Psoas muscle (tissue), 8 donors: ENCODE measurements around the gene PDZD2. TPM values are rescaled to one million over a fixed set of nuclear protein-coding genes. Genes with fewer than 3 reads are reported as not detected.

Experiments used
- ATAC-seq, 4 donors: fragments of 200-7000 bp; cut with Tn5 transposase; one replicate each; pipeline ENCODE4 v1.9.1; 2020; ENCODE audit warnings: moderate library complexity in 3 of 4, mild to moderate bottlenecking in 2 of 4
- DNase-seq, 2 donors: peaks; one replicate each; pipeline ENCODE4 v3.0.0-alpha.2; 2020
- H3K27ac ChIP-seq: fragments of 200-600 bp; one replicate; pipeline ENCODE4 v1.8.0; 2022
- H3K27me3 ChIP-seq, 3 donors: fragments of 200-600 bp in 1 of 3; one replicate each; pipeline versions ENCODE4 v1.6.1 to v1.8.0; 2013 to 2022; ENCODE audit warnings: low read length in 2 of 3, mild to moderate bottlenecking in 2 of 3, moderate library complexity in 1 of 3; ENCODE audit not compliant: insufficient read depth in 3 of 3
- H3K36me3 ChIP-seq, 2 donors: fragments of 200-600 bp in 1 of 2; one replicate each; pipeline versions ENCODE4 v1.6.1 to v1.8.0; 2013 to 2022; ENCODE audit warnings: low read depth in 1 of 2, mild to moderate bottlenecking in 1 of 2, moderate library complexity in 1 of 2; ENCODE audit not compliant: insufficient read depth in 1 of 2
- H3K4me1 ChIP-seq: fragments of 200-600 bp; one replicate; pipeline ENCODE4 v1.8.0; 2022
- H3K4me3 ChIP-seq: fragments of 200-600 bp; one replicate; pipeline ENCODE4 v1.8.0; 2022; ENCODE audit warnings: mild to moderate bottlenecking
- H3K9me3 ChIP-seq: fragments of 200-600 bp; one replicate; pipeline ENCODE4 v1.8.0; 2022
- WGBS, 3 donors: extraction: QIAGEN DNeasy Blood & Tissue Kit; methylation state at CpG; one replicate each; pipeline versions ENCODE4 v1.1.6 to v1.1.7; 2013; 5-methylcytosine and 5-hydroxymethylcytosine counted together
- intact Hi-C, 2 donors: fragments of 100-400 bp; cut with DNase I; formaldehyde crosslinking; loops; one replicate each; pipeline versions ENCODE4 v1.11.0 to v1.14.2; 2022
- polyA plus RNA-seq, 3 donors: library from polyadenylated mRNA; stranded (reverse); fragments of 200-250 nt; gene quantifications; one replicate each; pipeline ENCODE4 v1.2.3, GENCODE V29; 2013
- total RNA-seq, 4 donors: library from RNA; stranded (reverse); fragmentation: NEBNext Ultra II Directional in 2 of 4; extraction: Animal tissue kit (Norgen Biotek cat#: 25700) in 2 of 4; gene quantifications; one replicate each; pipeline versions ENCODE4 v1.2.1 to v1.2.4, GENCODE V29; 2021 to 2023
- TF ChIP-seq, protein P1 (sequence below): fragments of 200-600 bp; IDR thresholded peaks from one replicate; pipeline ENCODE4 v1.8.0; 2022; ENCODE audit warnings: antibody characterized with exemption
- donor health status: healthy with polysubstance abuse.
- donor health status: DM: no; HTN: no; CAD: no; lungs with moderate emphysema.
- donor health status: Bipolar disorder and iron deficiency.
- donor health status: healthy.
- donor health status: DM: yes; HTN: yes; CAD: no.
- donor health status: DM: no; HTN: no; CAD: no.
- donor health status: DM: no; HTN: no; CAD: no.
- donor health status: DM: yes; HTN: yes; CAD: no.

PDZD2 gene
- total and polyA plus RNA-seq, 7 donors: 1.4 to 17.5 (median 4.5) TPM

DNA sequence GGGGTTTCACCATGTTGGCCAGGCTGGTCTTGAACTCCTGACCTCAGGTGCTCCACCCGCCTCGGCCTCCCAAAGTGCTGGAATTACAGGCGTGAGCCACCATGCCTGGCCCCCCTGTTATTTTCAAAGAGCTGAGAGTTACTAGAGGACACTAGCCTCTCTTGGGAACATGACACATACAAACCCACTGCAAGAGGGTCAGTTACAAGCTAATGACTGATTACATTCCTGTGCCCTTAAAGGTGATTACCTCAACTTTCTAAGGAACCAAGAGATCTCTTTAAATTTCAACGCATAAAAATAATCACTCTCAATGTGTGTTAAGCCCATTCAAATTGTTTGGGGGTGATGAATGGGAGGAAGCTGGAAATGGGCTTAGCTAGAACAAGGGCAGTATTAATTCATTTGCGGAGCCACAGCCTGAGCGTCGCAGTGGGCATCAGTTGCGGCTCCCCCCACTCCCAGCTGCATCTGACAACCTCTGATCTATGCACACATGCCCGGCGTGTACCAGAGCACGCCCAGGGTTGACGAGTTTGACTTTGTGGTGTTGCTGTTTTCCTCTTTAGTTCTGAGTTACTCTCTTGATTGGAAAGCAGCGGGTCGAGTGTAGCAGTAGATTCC, 388.3 kb downstream of the PDZD2 start:
- TF ChIP-seq, protein P1, sequence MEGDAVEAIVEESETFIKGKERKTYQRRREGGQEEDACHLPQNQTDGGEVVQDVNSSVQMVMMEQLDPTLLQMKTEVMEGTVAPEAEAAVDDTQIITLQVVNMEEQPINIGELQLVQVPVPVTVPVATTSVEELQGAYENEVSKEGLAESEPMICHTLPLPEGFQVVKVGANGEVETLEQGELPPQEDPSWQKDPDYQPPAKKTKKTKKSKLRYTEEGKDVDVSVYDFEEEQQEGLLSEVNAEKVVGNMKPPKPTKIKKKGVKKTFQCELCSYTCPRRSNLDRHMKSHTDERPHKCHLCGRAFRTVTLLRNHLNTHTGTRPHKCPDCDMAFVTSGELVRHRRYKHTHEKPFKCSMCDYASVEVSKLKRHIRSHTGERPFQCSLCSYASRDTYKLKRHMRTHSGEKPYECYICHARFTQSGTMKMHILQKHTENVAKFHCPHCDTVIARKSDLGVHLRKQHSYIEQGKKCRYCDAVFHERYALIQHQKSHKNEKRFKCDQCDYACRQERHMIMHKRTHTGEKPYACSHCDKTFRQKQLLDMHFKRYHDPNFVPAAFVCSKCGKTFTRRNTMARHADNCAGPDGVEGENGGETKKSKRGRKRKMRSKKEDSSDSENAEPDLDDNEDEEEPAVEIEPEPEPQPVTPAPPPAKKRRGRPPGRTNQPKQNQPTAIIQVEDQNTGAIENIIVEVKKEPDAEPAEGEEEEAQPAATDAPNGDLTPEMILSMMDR: no peak
- H3K27ac ChIP-seq: peak overlapping the region; percentile 68
- 6 to 16% (median 13%) methylated on average over 14 of the region's 14 CpGs for WGBS, 3 donors
- DNase-seq: no peak
- peak overlapping the region; percentile 26 for H3K4me3 ChIP-seq
- no peaks in the 10 kb centered on the region for H3K36me3 ChIP-seq
- no peaks in the 10 kb centered on the region for H3K9me3 ChIP-seq
- H3K4me1 ChIP-seq: peaks cover 36% of the 10 kb centered on the region
- peak; percentile 14 to 58 (median 46) for ATAC-seq
- H3K27me3 ChIP-seq: no peaks in the 10 kb centered on the region
- intact Hi-C loops: loop anchor here in 1 of 2 donors (5.0 kb wide), 1 partner anchor 45 kb away; no protein-coding TSS in a partner anchor

DNA sequence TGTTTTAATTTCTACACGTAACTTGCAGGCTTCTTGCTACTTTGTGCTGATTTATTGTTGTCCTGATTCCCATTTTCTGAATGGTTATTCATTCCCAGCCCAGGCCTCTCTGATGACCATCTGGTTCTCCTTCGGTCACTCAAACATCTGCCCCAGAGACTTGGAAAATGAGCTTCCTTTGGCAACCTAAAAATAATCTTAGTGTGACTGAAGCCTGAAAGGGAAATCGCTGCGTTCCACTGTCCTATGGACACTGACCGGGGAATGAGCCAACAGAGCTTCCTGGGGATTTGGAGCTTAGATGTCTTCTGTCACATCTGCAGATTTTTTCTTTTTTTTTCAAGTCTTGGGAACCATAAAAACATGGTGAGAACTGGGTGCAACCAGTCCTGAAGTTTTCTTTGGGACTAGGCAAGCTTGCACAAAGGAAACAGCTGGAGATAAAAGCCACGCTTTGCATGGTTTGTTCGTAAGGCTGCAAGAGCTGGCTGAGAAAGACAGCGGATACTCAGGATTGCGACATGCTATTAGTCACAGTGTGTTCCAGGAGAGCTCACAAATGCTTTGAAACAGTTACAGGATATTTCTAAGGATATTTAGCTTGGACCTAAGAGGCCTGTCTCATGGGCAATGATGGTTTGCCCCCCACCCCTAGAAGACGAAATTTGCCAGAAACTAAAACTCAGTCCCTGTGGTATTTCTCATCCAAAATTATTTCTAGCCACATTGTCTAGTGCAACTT, 389.0 kb downstream of the PDZD2 start:
- peak; percentile 91 to 96 (median 94) for ATAC-seq
- no peaks in the 10 kb centered on the region for H3K9me3 ChIP-seq
- peak; percentile 60 to 67 for DNase-seq
- no peaks in the 10 kb centered on the region for H3K36me3 ChIP-seq
- H3K27me3 ChIP-seq: no peaks in the 10 kb centered on the region
- H3K27ac ChIP-seq: peak overlapping the region; percentile 68
- intact Hi-C loops: loop anchor here in 1 of 2 donors (5.0 kb wide), 1 partner anchor 44 kb away; no protein-coding TSS in a partner anchor
- TF ChIP-seq, protein P1: no peak
- WGBS, 3 donors: 3 to 6% (median 5%) methylated on average over 10 of the region's 10 CpGs
- H3K4me3 ChIP-seq: peak overlapping the region; percentile 26
- peaks cover 36% of the 10 kb centered on the region for H3K4me1 ChIP-seq

DNA sequence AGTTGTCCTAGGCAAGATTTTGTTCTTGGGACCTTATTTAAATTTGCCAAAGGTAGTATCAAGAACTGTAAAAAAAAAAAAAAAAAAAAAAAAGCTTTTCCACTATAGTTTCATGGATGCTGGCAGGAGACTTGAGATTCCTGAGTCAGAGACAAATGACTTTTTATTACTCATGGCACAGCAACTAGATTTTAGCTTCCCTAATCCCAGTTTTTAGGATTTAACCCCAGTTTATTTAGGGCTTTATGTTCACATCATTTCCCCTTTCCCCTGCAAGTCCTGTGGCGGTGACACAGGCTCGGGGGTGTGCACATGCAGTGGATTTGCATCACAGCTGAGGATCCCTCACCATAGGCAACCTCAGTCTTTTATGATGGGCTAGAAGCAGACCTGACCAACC, 390.3 kb downstream of the PDZD2 start:
- Histone ChIP-seq H3K4me3 (no peak overlapping the region), H3K27ac (no peak overlapping the region), H3K27me3 (no peaks in the 10 kb centered on the region), H3K4me1 (peaks cover 36% of the 10 kb centered on the region), H3K36me3 (no peaks in the 10 kb centered on the region), H3K9me3 (no peaks in the 10 kb centered on the region)
- no peak for ATAC-seq
- intact Hi-C loops: loop anchor here in 1 of 2 donors (5.0 kb wide), 1 partner anchor 43 kb away; no protein-coding TSS in a partner anchor
- 80 to 89% (median 88%) methylated on average over 2 of the region's 2 CpGs for WGBS, 3 donors
- no peak for DNase-seq
- TF ChIP-seq, protein P1: no peak

DNA sequence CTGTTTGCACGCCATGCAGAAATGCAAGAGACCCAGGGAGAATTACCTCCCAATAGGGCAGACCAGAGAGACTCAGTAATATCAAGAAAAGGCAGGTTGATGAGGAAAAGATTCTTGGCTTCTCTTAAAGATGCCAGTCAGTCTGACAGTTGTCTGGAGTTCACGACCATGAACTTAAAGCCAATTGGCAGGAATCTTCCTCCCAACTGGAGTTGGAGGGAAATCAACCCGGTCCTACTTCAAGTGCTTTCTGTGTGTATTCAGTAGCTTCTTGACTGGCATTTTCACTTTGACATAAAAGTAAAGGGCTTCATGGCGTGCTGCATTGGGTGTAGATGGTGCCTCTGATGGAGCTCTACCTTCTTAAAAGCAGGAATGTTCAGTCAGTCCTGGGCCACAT, 390.9 kb downstream of the PDZD2 start:
- DNase-seq (no peak), ATAC-seq (no peak)
- Histone ChIP-seq H3K4me3 (no peak overlapping the region), H3K27me3 (no peaks in the 10 kb centered on the region), H3K27ac (no peak overlapping the region), H3K36me3 (no peaks in the 10 kb centered on the region), H3K4me1 (peaks cover 36% of the 10 kb centered on the region), H3K9me3 (no peaks in the 10 kb centered on the region)
- intact Hi-C loops: loop anchor here in 1 of 2 donors (5.0 kb wide), 1 partner anchor 43 kb away; no protein-coding TSS in a partner anchor
- TF ChIP-seq, protein P1: no peak
- 57 to 63% (median 59%) methylated on average over 4 of the region's 4 CpGs for WGBS, 3 donors
